HL-60/S4 treated with retinoic acid at 250 ng/mL for 4 days and 3 days (cell line): ENCODE results near the gene PIK3CD.
"Not testable (repeated sequence)": the region's sequence is repeated elsewhere in the genome, so short reads cannot be mapped to it uniquely, and the experiment has no call there.

Experiments used
- in situ Hi-C: fragments of 300-500 bp; cut with MboI; formaldehyde crosslinking; loops from 2 replicates; pipeline ENCODE4 v1.7.0; 2022; ENCODE audit warnings: low sequenced_read_pairs

Gene PIK3CD

GRCh38 chr1:9761855-9762254, 110.3 kb downstream of the PIK3CD start:
- in situ Hi-C loops: no loop called here

- in situ Hi-C loops: not testable (repeated sequence)
Measured at GRCh38 chr1:9762446-9762845, 110.9 kb downstream of the PIK3CD start.

GRCh38 chr1:9763914-9764313, 112.4 kb downstream of the PIK3CD start:
- in situ Hi-C loops: no loop called here

GRCh38 chr1:9764550-9764949, 113.0 kb downstream of the PIK3CD start:
- in situ Hi-C loops: no loop called here

- in situ Hi-C loops: no loop called here
Measured at GRCh38 chr1:9766759-9767442, 115.4 kb downstream of the PIK3CD start.

- in situ Hi-C loops: no loop called here
Measured at GRCh38 chr1:9767964-9768668, 116.6 kb downstream of the PIK3CD start.

- in situ Hi-C loops: no loop called here
Measured at GRCh38 chr1:9768983-9769382, 117.5 kb downstream of the PIK3CD start.

- in situ Hi-C loops: no loop called here
Measured at GRCh38 chr1:9770298-9770697, 118.8 kb downstream of the PIK3CD start.

GRCh38 chr1:9774712-9775679, 123.5 kb downstream of the PIK3CD start:
- in situ Hi-C loops: no loop called here

- in situ Hi-C loops: no loop called here
Measured at GRCh38 chr1:9776685-9777084, 125.2 kb downstream of the PIK3CD start.
